Measurements from ENCODE around the gene HDAC4. TPM values are rescaled to one million over a fixed set of nuclear protein-coding genes. Genes with fewer than 3 reads are reported as not detected.

Gene HDAC4
- total RNA-seq, 4 donors from 2014 or later = 68.0 to 123 (median 86.5) TPM

- no peak for DNase-seq (ENCODE audit: low spot score in 2 of 2)
- TF ChIP-seq CTCF (IDR thresholded peaks at IDR 0.05) (no peak), POLR2A (IDR thresholded peaks at IDR 0.05) (no peak), EP300 (IDR thresholded peaks at IDR 0.05) (no peak)
- no peak overlapping the region for H3K27ac ChIP-seq
- 87 to 89% methylated on average over 22 of the region's 22 CpGs for WGBS, 2 donors
- H3K4me1 ChIP-seq = peaks cover 0 to 24% (median 16%) of the 10 kb centered on the region in 4 donors
- H3K9me3 ChIP-seq = peaks cover 0 to 7% (median 0%) of the 10 kb centered on the region in 4 donors
- peaks cover 9 to 52% (median 11%) of the 10 kb centered on the region in 3 donors for H3K36me3 ChIP-seq
- H3K4me3 ChIP-seq = no peak overlapping the region
- H3K27me3 ChIP-seq = no peaks in the 10 kb centered on the region
Measured at GRCh38 chr2:239190361-239190760, 210.5 kb downstream of the HDAC4 start.

- no peak for DNase-seq (ENCODE audit: low spot score in 2 of 2)
- H3K36me3 ChIP-seq = peaks cover 9 to 58% (median 11%) of the 10 kb centered on the region in 3 donors
Measured at GRCh38 chr2:239189711-239190131, 211.1 kb downstream of the HDAC4 start.

GRCh38 chr2:239188536-239188935, 212.3 kb downstream of the HDAC4 start:
- no peak overlapping the region for H3K4me3 ChIP-seq
- no peaks in the 10 kb centered on the region for H3K27me3 ChIP-seq
- DNase-seq (ENCODE audit: low spot score in 2 of 2) = no peak
- peaks cover 0 to 6% (median 2%) of the 10 kb centered on the region in 4 donors for H3K4me1 ChIP-seq
- TF ChIP-seq CTCF (IDR thresholded peaks at IDR 0.05) (no peak), POLR2A (IDR thresholded peaks at IDR 0.05) (no peak), EP300 (IDR thresholded peaks at IDR 0.05) (no peak)
- 94 to 98% methylated on average over 10 to 11 of the region's 12 CpGs for WGBS, 2 donors
- no peak overlapping the region for H3K27ac ChIP-seq
- H3K36me3 ChIP-seq = peaks cover 9 to 58% (median 11%) of the 10 kb centered on the region in 3 donors
- peaks cover 0 to 7% (median 0%) of the 10 kb centered on the region in 4 donors for H3K9me3 ChIP-seq

More at GRCh38 chr2:239189711-239190131, 211.1 kb downstream of the HDAC4 start:
- H3K4me1 ChIP-seq = peaks cover 0 to 18% (median 12%) of the 10 kb centered on the region in 4 donors
- no peaks in the 10 kb centered on the region for H3K27me3 ChIP-seq
- WGBS, 2 donors = 95 to 97% methylated on average over 20 to 21 of the region's 23 CpGs
- H3K4me3 ChIP-seq = no peak overlapping the region
- no peak for TF ChIP-seq CTCF (IDR thresholded peaks at IDR 0.05)
- no peak for TF ChIP-seq EP300 (IDR thresholded peaks at IDR 0.05)
- TF ChIP-seq POLR2A (IDR thresholded peaks at IDR 0.05) = no peak
- no peak overlapping the region for H3K27ac ChIP-seq
- H3K9me3 ChIP-seq = peaks cover 0 to 7% (median 0%) of the 10 kb centered on the region in 4 donors

GRCh38 chr2:239187464-239188253, 213.2 kb downstream of the HDAC4 start:
- TF ChIP-seq CTCF (IDR thresholded peaks at IDR 0.05) (no peak), POLR2A (IDR thresholded peaks at IDR 0.05) (no peak), EP300 (IDR thresholded peaks at IDR 0.05) (no peak)
- peaks cover 9 to 58% (median 11%) of the 10 kb centered on the region in 3 donors for H3K36me3 ChIP-seq
- H3K27ac ChIP-seq = no peak overlapping the region
- H3K4me1 ChIP-seq = no peaks in the 10 kb centered on the region
- 91 to 95% methylated on average over 13 to 14 of the region's 15 CpGs for WGBS, 2 donors
- DNase-seq (ENCODE audit: low spot score in 2 of 2) = no peak
- peaks cover 0 to 7% (median 0%) of the 10 kb centered on the region in 4 donors for H3K9me3 ChIP-seq
- H3K27me3 ChIP-seq = no peaks in the 10 kb centered on the region
- no peak overlapping the region for H3K4me3 ChIP-seq

Data from tibial nerve (tissue), 4 donors.